ENCODE data around the gene CFAP69.

- TF ChIP-seq POLR2AphosphoS5 (IDR thresholded peaks at IDR 0.05; ENCODE audit: low read depth, low read length) (no peak), POLR2A (IDR thresholded peaks at IDR 0.05; ENCODE audit: low read depth, low read length) (no peak), POU2F2 (IDR thresholded peaks at IDR 0.05; ENCODE audit: low read depth, low read length) (no peak), TAF1 (IDR thresholded peaks at IDR 0.05; ENCODE audit: low read depth, low read length) (no peak), SPI1 (IDR thresholded peaks at IDR 0.05; ENCODE audit: low read depth, low read length) (no peak)
These were observed 5.2 kb upstream of the CFAP69 start for GRCh38 chr7:90239625-90240228.

Measured in GM12891 (cell line).